Right renal cortex interstitium (tissue), 3 donors: Measurements from ENCODE around the gene NATD1. TPM values are rescaled to one million over a fixed set of nuclear protein-coding genes. Genes with fewer than 3 reads are reported as not detected.

ENCODE experiments used
- DNase-seq, 3 donors: peaks; one replicate each; pipeline ENCODE4 v3.0.0-alpha.2; 2013; ENCODE audit warnings: low read depth in 3 of 3, low spot score in 2 of 3
- polyA plus RNA-seq, 3 donors: library from polyadenylated mRNA; unstranded; fragments of 120-200 nt; gene quantifications; one replicate each; pipeline ENCODE4 v1.2.1, GENCODE V29; 2013; ENCODE audit not compliant: insufficient read length in 3 of 3

Gene NATD1
- polyA plus RNA-seq, 3 donors: 11.3 to 12.6 (median 12.1) TPM

- DNase-seq: no peak
Measured at GRCh38 chr17:21276264-21276588, 23.0 kb upstream of the NATD1 start.

GRCh38 chr17:21275579-21276263 lies 22.5 kb upstream of the NATD1 start:
- DNase-seq: peak in 1 of 3 donors; percentile 70

- no peak for DNase-seq
Measured at GRCh38 chr17:21275047-21275578, 21.9 kb upstream of the NATD1 start.

- no peak for DNase-seq
Measured at GRCh38 chr17:21272881-21273792, 19.9 kb upstream of the NATD1 start.

- no peak for DNase-seq
Measured at GRCh38 chr17:21272250-21272649, 19.0 kb upstream of the NATD1 start.

- DNase-seq: no peak
Measured at GRCh38 chr17:21271454-21272183, 18.4 kb upstream of the NATD1 start.

- DNase-seq: no peak
Measured at GRCh38 chr17:21269394-21269793, 16.2 kb upstream of the NATD1 start.

GRCh38 chr17:21268596-21269188 lies 15.5 kb upstream of the NATD1 start:
- no peak for DNase-seq

GRCh38 chr17:21263376-21263775 lies 10.2 kb upstream of the NATD1 start:
- no peak for DNase-seq

GRCh38 chr17:21262259-21262993 lies 9.2 kb upstream of the NATD1 start:
- no peak for DNase-seq

- no peak for DNase-seq
Measured at GRCh38 chr17:21258593-21258992, 5.4 kb upstream of the NATD1 start.

GRCh38 chr17:21253646-21254441 lies 634 bp upstream of the NATD1 start:
- no peak for DNase-seq

GRCh38 chr17:21252289-21252795 lies 868 bp downstream of the NATD1 start:
- no peak for DNase-seq

- DNase-seq: no peak
Measured at GRCh38 chr17:21251337-21252010, 1.7 kb downstream of the NATD1 start.

GRCh38 chr17:21250854-21251253 lies 2.4 kb downstream of the NATD1 start:
- DNase-seq: no peak

- no peak for DNase-seq
Measured at GRCh38 chr17:21249920-21250703, 3.1 kb downstream of the NATD1 start.

GRCh38 chr17:21249086-21249795 lies 4.0 kb downstream of the NATD1 start:
- DNase-seq: no peak
